ENCODE data around the gene SMIM12. TPM values are rescaled to one million over a fixed set of nuclear protein-coding genes. Genes with fewer than 3 reads are reported as not detected.
A peak's percentile ranks its signal among the peaks of the same experiment; 100 is the strongest.

The SMIM12 gene
- total RNA-seq, 2 experiments from 2014 or later, result 46.5 to 46.7 TPM

DNA sequence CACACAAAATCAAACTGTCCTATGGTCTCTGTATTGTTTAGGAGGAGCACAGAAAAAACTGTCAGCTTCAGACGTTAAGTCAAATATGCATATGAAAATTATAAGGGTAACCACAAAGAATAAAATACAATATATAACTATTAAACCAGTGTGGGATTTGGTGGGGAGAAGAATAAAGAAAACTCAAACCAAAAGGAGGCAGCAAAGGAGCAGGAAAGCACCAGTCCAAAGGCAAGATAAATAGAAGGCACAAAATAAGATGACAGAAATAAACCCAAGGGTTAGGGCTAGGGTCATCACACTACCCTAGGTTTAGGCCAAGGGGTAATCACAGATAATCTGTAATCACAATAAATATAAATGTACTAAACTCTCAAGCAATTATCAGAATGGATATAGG lies 37.1 kb upstream of the SMIM12 start:
- Mint-ChIP-seq H3K27me3 (peaks cover 13% of the 10 kb centered on the region), H3K4me1 (ENCODE audit: low read depth) (no peaks in the 10 kb centered on the region), H3K27ac (no peak overlapping the region), H3K9me3 (peaks cover 12% of the 10 kb centered on the region), H3K4me3 (no peak overlapping the region), H3K36me3 (peaks cover 2% of the 10 kb centered on the region)
- DNase-seq, result no peak
- intact Hi-C loops (cut with micrococcal nuclease), result no loop called here
- POLR2A ChIA-PET, result no interaction called here
- CTCF ChIA-PET, result no interaction called here

DNA sequence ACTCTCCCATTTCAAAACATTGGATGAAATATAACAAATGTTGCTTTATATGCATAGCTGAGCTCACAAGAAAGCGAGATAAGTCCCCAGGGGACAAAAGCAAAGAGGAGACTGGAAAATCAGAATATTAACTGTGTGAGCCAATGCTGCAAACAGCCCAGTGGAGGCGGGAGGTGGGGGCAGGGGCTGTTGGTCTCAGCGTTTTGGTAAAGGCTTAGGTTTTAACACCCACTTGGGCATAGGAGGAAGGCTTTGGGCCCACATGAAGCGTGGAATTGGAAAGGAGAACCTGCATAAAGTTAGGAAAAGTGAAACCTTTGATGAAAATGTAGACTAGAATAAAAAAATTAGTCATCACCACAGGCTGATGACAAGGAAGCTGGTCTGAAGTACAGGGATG lies 30.2 kb upstream of the SMIM12 start:
- ChIA-PET CTCF (interaction anchor here (1.3 kb wide), 1 partner anchor 103 kb away, joined by 5 read pairs; no protein-coding TSS in a partner anchor), POLR2A (no interaction called here)
- H3K27ac Mint-ChIP-seq, result no peak overlapping the region
- DNase-seq, result no peak
- peaks cover 13% of the 10 kb centered on the region for H3K9me3 Mint-ChIP-seq
- peaks cover 19% of the 10 kb centered on the region for H3K27me3 Mint-ChIP-seq
- peaks cover 3% of the 10 kb centered on the region for H3K4me1 Mint-ChIP-seq (ENCODE audit: low read depth)
- H3K36me3 Mint-ChIP-seq, result peaks cover 2% of the 10 kb centered on the region
- no peak overlapping the region for H3K4me3 Mint-ChIP-seq
- intact Hi-C loops (cut with micrococcal nuclease), result no loop called here

DNA sequence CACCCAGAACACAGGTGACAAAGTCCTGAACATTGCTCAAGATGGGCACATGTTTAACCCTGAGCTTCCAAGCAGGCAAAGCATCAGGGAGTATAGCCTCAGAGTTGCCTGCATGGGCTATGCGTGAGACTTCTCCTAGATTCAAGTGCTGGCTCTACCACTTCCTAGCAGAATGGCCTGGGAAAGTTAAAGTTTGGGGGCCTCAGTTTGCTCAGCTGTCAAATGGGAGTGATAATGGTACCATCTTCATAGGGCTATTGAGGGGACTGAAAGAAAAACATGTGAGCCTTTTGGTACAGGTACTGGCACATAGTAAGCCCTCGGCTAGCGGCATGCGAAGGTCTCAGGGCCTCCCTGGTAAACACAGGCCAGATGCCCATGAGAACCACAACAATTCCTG lies 28.0 kb upstream of the SMIM12 start:
- DNase-seq, result no peak
- Mint-ChIP-seq H3K9me3 (peaks cover 8% of the 10 kb centered on the region), H3K27me3 (peaks cover 28% of the 10 kb centered on the region), H3K4me3 (no peak overlapping the region), H3K36me3 (peaks cover 2% of the 10 kb centered on the region), H3K27ac (no peak overlapping the region), H3K4me1 (ENCODE audit: low read depth) (peaks cover 3% of the 10 kb centered on the region)
- ChIA-PET POLR2A (no interaction called here), CTCF (interaction anchor here (1.6 kb wide), 1 partner anchor 21 kb away, joined by 7 read pairs; no protein-coding TSS in a partner anchor)
- intact Hi-C loops (cut with micrococcal nuclease), result no loop called here

DNA sequence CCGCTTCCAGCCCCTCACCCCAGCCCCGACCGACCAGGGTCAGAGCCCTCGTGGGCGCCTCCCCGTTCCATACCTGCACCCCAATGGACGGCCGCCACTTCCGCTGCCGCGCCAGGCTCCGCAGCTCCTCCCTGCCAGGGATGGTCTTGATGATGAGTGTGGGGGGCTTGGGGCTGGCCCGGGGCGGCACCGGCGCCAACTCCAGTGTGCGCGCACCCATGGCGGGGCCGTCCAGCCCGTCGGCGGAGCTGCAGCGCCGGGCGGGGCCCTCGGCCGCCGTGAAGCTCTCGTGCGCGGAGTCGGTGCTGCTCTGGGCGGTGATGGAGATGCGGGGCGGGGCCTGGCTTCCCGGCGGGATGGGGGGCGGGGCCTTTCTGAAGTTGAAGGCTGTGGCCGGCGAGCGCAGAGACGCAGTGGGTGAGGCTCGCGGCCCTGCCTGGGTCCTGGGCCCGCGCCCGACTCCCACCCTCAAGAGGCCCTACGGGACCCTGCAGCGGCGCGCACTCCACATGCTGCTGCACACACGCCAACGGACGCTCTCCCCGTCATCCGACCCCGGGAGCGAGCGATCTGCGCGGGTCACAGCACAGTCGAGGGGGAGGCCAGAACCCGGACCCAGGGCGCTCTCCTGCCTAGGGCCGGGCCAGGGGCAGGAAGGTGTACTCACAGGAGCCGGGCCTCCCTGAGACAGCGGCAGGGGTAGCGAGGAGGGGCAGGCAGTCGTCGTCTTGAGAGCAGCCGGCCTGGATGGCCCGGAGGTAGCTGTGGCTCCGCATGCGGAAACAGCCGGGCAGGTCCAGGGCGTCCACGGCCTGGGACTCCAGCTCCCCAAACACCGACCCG lies 26.1 kb upstream of the SMIM12 start:
- no peak overlapping the region for H3K27ac Mint-ChIP-seq
- H3K27me3 Mint-ChIP-seq, result peaks cover 28% of the 10 kb centered on the region
- intact Hi-C loops (cut with micrococcal nuclease), result no loop called here
- CTCF ChIA-PET, result interaction anchor here (1.1 to 4.3 kb wide), 3 partner anchors 19 to 33 kb away, joined by 4 to 17 read pairs (median 7); partner anchors contain the start of gene SMIM12
- peak; percentile 77 for DNase-seq
- H3K4me1 Mint-ChIP-seq (ENCODE audit: low read depth), result peaks cover 3% of the 10 kb centered on the region
- POLR2A ChIA-PET, result interaction anchor here (1.2 to 1.3 kb wide), 2 partner anchors 20 to 99 kb away, joined by 3 to 4 read pairs; partner anchors contain the start of gene TMEM35B
- H3K4me3 Mint-ChIP-seq, result peak overlapping the region; percentile 62
- no peaks in the 10 kb centered on the region for H3K36me3 Mint-ChIP-seq
- no peaks in the 10 kb centered on the region for H3K9me3 Mint-ChIP-seq

DNA sequence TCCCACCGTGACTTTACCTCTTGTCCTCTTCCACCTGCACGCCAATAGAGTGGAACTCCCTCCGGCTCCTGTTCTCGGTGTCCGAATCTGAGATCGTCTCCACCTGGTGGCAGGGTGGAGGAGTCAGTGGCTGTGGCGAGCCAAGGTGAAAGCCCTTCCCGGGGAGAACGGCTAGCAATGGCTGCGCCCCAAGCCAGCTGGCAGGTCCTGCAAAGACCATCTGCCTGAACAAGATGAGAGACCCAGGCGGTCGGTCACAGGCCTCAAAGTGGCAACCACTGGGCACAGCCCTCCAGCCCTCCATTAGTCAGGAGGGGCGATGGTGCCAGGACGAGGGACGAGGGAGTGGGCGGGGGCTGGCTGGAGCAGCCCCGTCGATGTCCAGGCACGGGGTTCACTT lies 25.4 kb upstream of the SMIM12 start:
- Mint-ChIP-seq H3K36me3 (no peaks in the 10 kb centered on the region), H3K27ac (no peak overlapping the region), H3K4me3 (peak overlapping the region; percentile 62), H3K9me3 (no peaks in the 10 kb centered on the region), H3K4me1 (ENCODE audit: low read depth) (peaks cover 3% of the 10 kb centered on the region), H3K27me3 (peaks cover 28% of the 10 kb centered on the region)
- ChIA-PET CTCF (interaction anchor here (2.3 to 4.3 kb wide), 2 partner anchors 19 to 25 kb away, joined by 7 to 17 read pairs; partner anchors contain the start of gene SMIM12), POLR2A (interaction anchor here (1.2 to 1.3 kb wide), 2 partner anchors 19 to 100 kb away, joined by 3 to 4 read pairs; partner anchors contain the start of gene TMEM35B)
- no peak for DNase-seq
- intact Hi-C loops (cut with micrococcal nuclease), result no loop called here

DNA sequence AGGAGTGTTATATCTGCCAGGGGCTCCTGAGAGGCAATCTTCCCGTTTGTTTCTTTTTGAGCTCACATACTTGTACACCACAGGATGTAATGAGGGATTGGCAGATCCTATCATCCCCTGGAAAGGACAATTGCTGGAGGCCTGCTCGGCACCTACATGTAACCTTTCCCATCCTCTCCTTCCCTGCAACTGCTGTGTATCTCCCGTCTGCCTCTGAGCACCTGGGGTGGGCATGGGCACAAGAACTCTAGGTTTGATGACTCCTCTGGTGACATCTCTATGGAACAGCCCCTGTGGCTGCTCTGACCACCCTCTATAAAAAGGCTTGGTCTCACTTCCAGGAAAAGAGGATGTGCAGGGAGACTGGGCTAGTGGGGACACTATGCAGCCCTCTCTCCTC lies 25.0 kb upstream of the SMIM12 start:
- peaks cover 3% of the 10 kb centered on the region for H3K4me1 Mint-ChIP-seq (ENCODE audit: low read depth)
- POLR2A ChIA-PET, result interaction anchor here (1.3 kb wide), 1 partner anchor 19 kb away, joined by 3 read pairs; no protein-coding TSS in a partner anchor
- peaks cover 27% of the 10 kb centered on the region for H3K27me3 Mint-ChIP-seq
- H3K9me3 Mint-ChIP-seq, result no peaks in the 10 kb centered on the region
- no peak overlapping the region for H3K27ac Mint-ChIP-seq
- H3K36me3 Mint-ChIP-seq, result no peaks in the 10 kb centered on the region
- DNase-seq, result no peak
- intact Hi-C loops (cut with micrococcal nuclease), result no loop called here
- peak overlapping the region; percentile 62 for H3K4me3 Mint-ChIP-seq
- CTCF ChIA-PET, result interaction anchor here (2.3 to 4.3 kb wide), 2 partner anchors 18 to 25 kb away, joined by 7 to 17 read pairs; partner anchors contain the start of gene SMIM12

DNA sequence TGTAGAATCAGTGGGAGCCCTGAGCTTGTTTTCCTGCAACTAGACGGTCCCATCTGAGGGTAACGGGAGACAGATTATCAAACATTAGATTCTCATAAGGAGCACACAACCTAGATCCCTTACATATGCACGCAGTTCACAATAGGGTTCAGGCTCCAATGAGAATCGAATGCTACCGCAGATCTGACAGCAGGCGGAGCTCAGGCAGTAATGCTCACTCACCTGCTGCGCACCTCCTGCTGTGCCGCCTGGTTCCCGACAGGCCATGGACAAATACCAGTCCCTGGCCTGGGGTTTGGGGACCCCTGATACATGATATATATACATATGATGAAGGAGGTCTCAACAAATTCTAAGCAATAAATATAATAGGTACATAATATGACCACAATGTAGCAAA lies 19.7 kb upstream of the SMIM12 start:
- Mint-ChIP-seq H3K4me1 (ENCODE audit: low read depth) (no peaks in the 10 kb centered on the region), H3K9me3 (no peaks in the 10 kb centered on the region), H3K27me3 (peaks cover 24% of the 10 kb centered on the region), H3K4me3 (no peak overlapping the region), H3K27ac (no peak overlapping the region), H3K36me3 (no peaks in the 10 kb centered on the region)
- no peak for DNase-seq
- ChIA-PET CTCF (no interaction called here), POLR2A (no interaction called here)
- intact Hi-C loops (cut with micrococcal nuclease), result no loop called here

DNA sequence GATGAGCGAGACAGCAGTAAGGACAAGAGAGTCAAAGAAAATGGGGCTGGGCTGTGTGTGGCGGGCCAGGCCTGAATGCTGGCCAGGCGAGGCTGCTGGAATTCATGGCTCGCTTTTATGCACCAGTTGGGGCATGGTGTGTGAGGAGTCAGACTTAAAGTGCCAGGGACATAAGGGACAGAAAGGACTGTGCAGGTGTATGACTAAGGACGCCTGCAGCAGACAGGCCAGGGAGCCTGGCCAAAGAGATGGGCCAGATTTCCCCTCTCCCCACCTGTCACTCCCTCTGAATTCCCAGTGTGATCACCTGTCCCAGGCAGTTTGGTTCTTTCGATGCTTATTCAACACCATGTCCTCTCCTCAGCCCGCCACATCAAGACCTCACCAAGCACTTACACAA lies 16.9 kb upstream of the SMIM12 start:
- Mint-ChIP-seq H3K36me3 (no peaks in the 10 kb centered on the region), H3K9me3 (no peaks in the 10 kb centered on the region), H3K4me3 (no peak overlapping the region), H3K27ac (no peak overlapping the region), H3K4me1 (ENCODE audit: low read depth) (peaks cover 2% of the 10 kb centered on the region), H3K27me3 (peaks cover 32% of the 10 kb centered on the region)
- ChIA-PET CTCF (interaction anchor here (1.7 kb wide), 1 partner anchor 10 kb away, joined by 4 read pairs; no protein-coding TSS in a partner anchor), POLR2A (no interaction called here)
- intact Hi-C loops (cut with micrococcal nuclease), result no loop called here
- DNase-seq, result no peak

DNA sequence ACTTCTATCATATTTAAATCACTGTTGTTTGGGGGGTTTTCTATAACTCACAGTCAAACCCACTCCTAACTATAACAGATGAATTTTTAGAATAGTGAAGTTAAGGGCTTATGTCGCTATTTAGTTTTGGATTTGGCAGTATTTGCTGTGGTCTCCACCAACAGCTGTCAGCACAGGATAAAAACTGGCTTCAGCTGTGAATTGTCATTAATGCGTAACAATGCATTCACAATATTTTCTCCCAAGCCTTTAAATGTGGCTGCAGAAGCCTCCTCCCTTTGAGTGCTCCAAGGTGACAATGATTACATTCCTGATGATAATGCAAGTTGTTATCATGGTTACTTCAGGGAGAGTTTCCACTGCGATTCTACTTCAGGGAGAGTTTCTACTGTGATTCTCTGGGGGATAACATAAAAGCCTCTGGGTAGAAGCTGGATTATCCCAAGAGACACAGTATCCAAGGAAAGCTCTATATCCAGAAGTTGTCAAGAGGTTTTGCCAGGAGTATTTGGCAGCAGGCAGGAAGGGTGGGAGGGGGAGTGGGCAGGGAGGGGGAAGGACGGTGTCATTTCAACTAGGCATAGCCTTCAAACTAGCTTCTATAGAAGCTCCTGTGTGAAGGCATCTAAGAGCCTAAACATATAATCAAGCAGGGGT lies 14.9 kb upstream of the SMIM12 start:
- H3K36me3 Mint-ChIP-seq, result no peaks in the 10 kb centered on the region
- intact Hi-C loops (cut with micrococcal nuclease), result no loop called here
- no peaks in the 10 kb centered on the region for H3K9me3 Mint-ChIP-seq
- H3K4me3 Mint-ChIP-seq, result no peak overlapping the region
- peaks cover 31% of the 10 kb centered on the region for H3K27me3 Mint-ChIP-seq
- no peak for DNase-seq
- ChIA-PET CTCF (interaction anchor here (0.8 to 1.5 kb wide), 3 partner anchors 8 to 21 kb away, joined by 3 to 6 read pairs (median 4); partner anchors contain the start of gene SMIM12), POLR2A (no interaction called here)
- no peak overlapping the region for H3K27ac Mint-ChIP-seq
- H3K4me1 Mint-ChIP-seq (ENCODE audit: low read depth), result peaks cover 4% of the 10 kb centered on the region

DNA sequence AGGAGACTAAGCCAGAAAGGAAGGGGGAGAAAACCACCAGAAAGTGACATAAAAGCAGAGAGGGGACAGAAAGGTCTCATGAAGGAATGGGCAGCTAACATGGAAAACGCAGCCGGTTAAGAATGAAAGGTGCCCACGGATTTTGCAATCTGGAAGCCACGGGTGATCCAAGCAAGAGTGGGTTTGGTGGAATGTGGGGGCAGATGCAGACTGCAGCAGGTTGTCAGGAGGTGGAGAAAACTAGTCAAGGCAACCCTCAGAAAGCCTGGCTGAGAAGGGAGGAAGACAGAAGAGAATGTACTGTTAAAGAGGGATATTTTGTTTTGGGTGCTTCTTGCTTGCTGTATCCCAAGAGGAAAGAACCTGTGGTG lies 12.6 kb upstream of the SMIM12 start:
- ChIA-PET CTCF (interaction anchor here (0.6 to 1.8 kb wide), 2 partner anchors 19 to 131 kb away, joined by 3 to 9 read pairs; no protein-coding TSS in a partner anchor), POLR2A (no interaction called here)
- DNase-seq, result no peak
- Mint-ChIP-seq H3K9me3 (no peaks in the 10 kb centered on the region), H3K27me3 (peaks cover 27% of the 10 kb centered on the region), H3K27ac (no peak overlapping the region), H3K4me1 (ENCODE audit: low read depth) (peaks cover 4% of the 10 kb centered on the region), H3K36me3 (no peaks in the 10 kb centered on the region), H3K4me3 (no peak overlapping the region)
- intact Hi-C loops (cut with micrococcal nuclease), result no loop called here

DNA sequence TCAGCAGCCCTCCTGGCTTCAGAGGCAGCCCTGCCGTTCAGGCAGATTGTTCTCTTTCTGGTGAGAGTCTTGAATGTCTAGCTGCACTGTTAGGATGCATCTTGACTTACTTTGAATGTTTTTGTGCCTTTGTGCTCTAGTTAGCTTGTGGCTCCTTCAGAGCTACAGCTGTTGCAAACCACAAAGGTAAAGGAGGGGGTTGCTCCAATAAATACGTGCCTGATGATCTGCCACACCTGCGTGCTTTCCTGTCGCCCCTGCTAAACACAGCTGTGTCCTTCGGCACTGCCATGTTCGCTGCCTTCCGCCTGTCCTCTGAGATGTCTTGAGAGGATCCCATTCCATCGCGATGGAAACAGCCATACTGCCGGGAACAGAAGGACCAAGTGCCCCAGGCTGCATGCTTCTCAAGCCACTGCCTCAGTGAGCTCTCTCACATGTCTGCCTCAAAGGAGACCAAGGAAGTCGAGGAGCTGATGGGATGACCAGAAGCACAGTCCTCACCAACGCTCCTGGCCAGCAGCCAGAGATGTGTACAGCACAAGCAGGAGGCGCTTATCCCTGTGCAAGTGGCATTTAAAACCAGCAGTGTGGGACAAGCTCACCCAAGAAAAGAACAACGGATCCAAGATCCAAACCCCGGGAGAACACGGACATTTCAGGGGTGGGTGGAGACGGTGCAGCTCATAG lies 12.0 kb upstream of the SMIM12 start:
- no peaks in the 10 kb centered on the region for H3K36me3 Mint-ChIP-seq
- peaks cover 4% of the 10 kb centered on the region for H3K4me1 Mint-ChIP-seq (ENCODE audit: low read depth)
- H3K4me3 Mint-ChIP-seq, result no peak overlapping the region
- peaks cover 26% of the 10 kb centered on the region for H3K27me3 Mint-ChIP-seq
- DNase-seq, result no peak
- H3K9me3 Mint-ChIP-seq, result no peaks in the 10 kb centered on the region
- ChIA-PET CTCF (interaction anchor here (0.6 to 1.8 kb wide), 2 partner anchors 19 to 132 kb away, joined by 3 to 9 read pairs; no protein-coding TSS in a partner anchor), POLR2A (no interaction called here)
- intact Hi-C loops (cut with micrococcal nuclease), result no loop called here
- H3K27ac Mint-ChIP-seq, result no peak overlapping the region

DNA sequence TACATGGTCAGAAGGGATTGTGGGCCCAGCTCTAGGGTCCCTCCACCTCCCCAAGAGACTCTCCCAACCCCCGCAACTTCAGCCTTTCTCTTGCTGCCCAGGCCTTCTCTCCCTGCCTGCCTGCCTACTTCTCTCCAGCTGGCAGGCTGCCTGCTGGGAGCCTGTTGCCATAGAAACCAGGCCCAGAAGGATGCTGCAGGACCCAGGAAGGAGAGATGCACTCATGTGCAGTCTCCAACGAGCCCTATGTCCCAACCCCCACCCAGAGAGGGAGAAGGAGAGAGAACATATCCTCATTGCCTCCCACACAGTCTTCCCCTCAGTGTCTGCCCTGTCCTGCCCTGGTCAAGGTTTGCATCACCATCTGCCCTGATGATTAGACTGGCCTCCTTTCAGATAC lies 10.8 kb upstream of the SMIM12 start:
- POLR2A ChIA-PET, result no interaction called here
- DNase-seq, result no peak
- no peak overlapping the region for H3K4me3 Mint-ChIP-seq
- intact Hi-C loops (cut with micrococcal nuclease), result no loop called here
- CTCF ChIA-PET, result interaction anchor here (0.7 kb wide), 1 partner anchor 17 kb away, joined by 3 read pairs; no protein-coding TSS in a partner anchor
- H3K4me1 Mint-ChIP-seq (ENCODE audit: low read depth), result peaks cover 4% of the 10 kb centered on the region
- H3K36me3 Mint-ChIP-seq, result no peaks in the 10 kb centered on the region
- no peak overlapping the region for H3K27ac Mint-ChIP-seq
- H3K9me3 Mint-ChIP-seq, result no peaks in the 10 kb centered on the region
- H3K27me3 Mint-ChIP-seq, result peaks cover 16% of the 10 kb centered on the region
